Progenitor cell of endocrine pancreas (in vitro differentiated cells): ENCODE data around the gene RGS8. TPM values are rescaled to one million over a fixed set of nuclear protein-coding genes. Genes with fewer than 3 reads are reported as not detected.

Experiments used
- DNase-seq: peaks from one replicate; pipeline ENCODE4 v3.0.0; 2021; ENCODE audit warnings: low spot score; ENCODE audit not compliant: unreplicated experiment
- H3K27ac Mint-ChIP-seq: 2 replicates; pipeline ENCODE4 v1.8.0; 2021; ENCODE audit warnings: mild to moderate bottlenecking, moderate library complexity, mixed read lengths
- H3K27me3 Mint-ChIP-seq: 2 replicates; pipeline ENCODE4 v1.8.0; 2021; ENCODE audit warnings: mixed read lengths
- H3K36me3 Mint-ChIP-seq: 2 replicates; pipeline ENCODE4 v1.8.0; 2022; ENCODE audit warnings: mixed read lengths; ENCODE audit not compliant: insufficient read depth
- H3K4me1 Mint-ChIP-seq: 2 replicates; pipeline ENCODE4 v1.8.0; 2021; ENCODE audit warnings: low read depth, mixed read lengths
- H3K4me3 Mint-ChIP-seq: 2 replicates; pipeline ENCODE4 v1.8.0; 2021; ENCODE audit warnings: low read depth, mild to moderate bottlenecking, moderate library complexity, mixed read lengths
- H3K9me3 Mint-ChIP-seq: 2 replicates; pipeline ENCODE4 v1.8.0; 2021; ENCODE audit warnings: low read depth, mixed read lengths
- long read RNA-seq: library from polyadenylated mRNA; unstranded; transcript quantifications from one replicate; pipeline ENCODE4 v2.0.0, GENCODE V29; 2020
- total RNA-seq: library from RNA; stranded (reverse); gene quantifications from 2 replicates; pipeline ENCODE4 v1.2.1, GENCODE V29; 2021
- TF ChIP-seq, protein P1 (sequence below): fragments of 200-600 bp; sonication (generic); IDR thresholded peaks from one replicate; pipeline ENCODE4 v1.5.0; 2021; ENCODE audit warnings: antibody characterized with exemption, mild to moderate bottlenecking; ENCODE audit not compliant: unreplicated experiment

RGS8 gene
- total RNA-seq, result 0.05 TPM in 1 of 2 replicates, not detected in the other
- long read RNA-seq, result 0 reads

DNA sequence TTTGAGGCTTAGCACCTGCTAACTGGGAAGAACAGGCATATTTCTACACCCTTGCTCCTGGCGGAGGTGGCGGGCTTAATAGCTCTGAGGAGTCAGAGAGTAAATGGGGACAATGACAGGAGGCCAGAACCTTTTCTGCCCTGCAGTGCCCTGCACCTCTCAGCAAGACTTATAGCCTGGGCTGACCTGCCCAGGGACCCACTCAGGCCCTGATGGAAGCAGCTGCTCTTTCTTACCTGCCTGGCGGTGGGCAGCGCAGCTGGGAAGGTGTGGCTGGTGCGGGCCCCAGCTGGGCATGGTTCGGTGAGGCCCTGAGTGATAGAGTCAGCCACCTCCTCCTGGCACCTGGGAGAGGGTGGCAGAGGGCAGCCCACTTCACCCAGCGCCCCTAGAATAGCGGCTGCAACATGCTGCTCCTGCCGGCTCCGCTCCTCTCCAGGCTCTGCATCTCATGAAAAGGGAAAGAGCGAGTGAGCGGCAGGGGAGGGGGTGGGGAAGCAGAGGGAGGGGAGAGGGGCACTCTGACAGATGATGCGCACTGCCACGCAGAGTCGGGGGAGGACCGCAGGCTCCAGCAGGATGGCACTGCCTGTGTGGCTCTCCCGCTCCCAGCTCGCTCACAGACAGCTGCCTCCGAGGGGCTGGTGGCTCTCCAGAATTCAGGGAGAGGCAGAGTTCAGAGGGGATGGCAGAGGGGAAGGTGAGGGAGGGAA, at the start of gene RGS8:
TSS of gene RGS8 (minus strand) at position 472 of the 713 bp plus-strand sequence. CDS start 14,938 bp downstream, outside the sequence.
- H3K27me3 Mint-ChIP-seq, result peaks cover 14% of the 10 kb centered on the region
- no peaks in the 10 kb centered on the region for H3K36me3 Mint-ChIP-seq
- peaks cover 20% of the 10 kb centered on the region for H3K4me1 Mint-ChIP-seq
- no peak for DNase-seq
- H3K4me3 Mint-ChIP-seq, result no peak within 1 kb of the TSS
- TF ChIP-seq, protein P1, sequence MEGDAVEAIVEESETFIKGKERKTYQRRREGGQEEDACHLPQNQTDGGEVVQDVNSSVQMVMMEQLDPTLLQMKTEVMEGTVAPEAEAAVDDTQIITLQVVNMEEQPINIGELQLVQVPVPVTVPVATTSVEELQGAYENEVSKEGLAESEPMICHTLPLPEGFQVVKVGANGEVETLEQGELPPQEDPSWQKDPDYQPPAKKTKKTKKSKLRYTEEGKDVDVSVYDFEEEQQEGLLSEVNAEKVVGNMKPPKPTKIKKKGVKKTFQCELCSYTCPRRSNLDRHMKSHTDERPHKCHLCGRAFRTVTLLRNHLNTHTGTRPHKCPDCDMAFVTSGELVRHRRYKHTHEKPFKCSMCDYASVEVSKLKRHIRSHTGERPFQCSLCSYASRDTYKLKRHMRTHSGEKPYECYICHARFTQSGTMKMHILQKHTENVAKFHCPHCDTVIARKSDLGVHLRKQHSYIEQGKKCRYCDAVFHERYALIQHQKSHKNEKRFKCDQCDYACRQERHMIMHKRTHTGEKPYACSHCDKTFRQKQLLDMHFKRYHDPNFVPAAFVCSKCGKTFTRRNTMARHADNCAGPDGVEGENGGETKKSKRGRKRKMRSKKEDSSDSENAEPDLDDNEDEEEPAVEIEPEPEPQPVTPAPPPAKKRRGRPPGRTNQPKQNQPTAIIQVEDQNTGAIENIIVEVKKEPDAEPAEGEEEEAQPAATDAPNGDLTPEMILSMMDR, result no peak
- H3K27ac Mint-ChIP-seq, result no peak within 1 kb of the TSS
- H3K9me3 Mint-ChIP-seq, result no peaks in the 10 kb centered on the region

- Mint-ChIP-seq H3K4me3 (no peak overlapping the region), H3K27ac (peak overlapping the region; percentile 85), H3K36me3 (no peaks in the 10 kb centered on the region), H3K27me3 (no peaks in the 10 kb centered on the region), H3K4me1 (peaks cover 8% of the 10 kb centered on the region), H3K9me3 (no peaks in the 10 kb centered on the region)
- no peak for DNase-seq
- TF ChIP-seq, protein P1, result no peak
Observed at GRCh38 chr1:182731852-182732575, 47.6 kb upstream of the RGS8 start.

- no peak for DNase-seq
- Mint-ChIP-seq H3K4me3 (no peak overlapping the region), H3K27ac (no peak overlapping the region), H3K4me1 (peaks cover 9% of the 10 kb centered on the region), H3K27me3 (no peaks in the 10 kb centered on the region), H3K36me3 (no peaks in the 10 kb centered on the region), H3K9me3 (no peaks in the 10 kb centered on the region)
- TF ChIP-seq, protein P1, result no peak
Observed at GRCh38 chr1:182726912-182727311, 42.5 kb upstream of the RGS8 start.

GRCh38 chr1:182725259-182726255, 41.2 kb upstream of the RGS8 start:
- Mint-ChIP-seq H3K4me1 (peaks cover 6% of the 10 kb centered on the region), H3K9me3 (no peaks in the 10 kb centered on the region), H3K27me3 (no peaks in the 10 kb centered on the region), H3K27ac (peak overlapping the region; percentile 17), H3K36me3 (no peaks in the 10 kb centered on the region), H3K4me3 (no peak overlapping the region)
- no peak for DNase-seq
- TF ChIP-seq, protein P1, result no peak

DNA sequence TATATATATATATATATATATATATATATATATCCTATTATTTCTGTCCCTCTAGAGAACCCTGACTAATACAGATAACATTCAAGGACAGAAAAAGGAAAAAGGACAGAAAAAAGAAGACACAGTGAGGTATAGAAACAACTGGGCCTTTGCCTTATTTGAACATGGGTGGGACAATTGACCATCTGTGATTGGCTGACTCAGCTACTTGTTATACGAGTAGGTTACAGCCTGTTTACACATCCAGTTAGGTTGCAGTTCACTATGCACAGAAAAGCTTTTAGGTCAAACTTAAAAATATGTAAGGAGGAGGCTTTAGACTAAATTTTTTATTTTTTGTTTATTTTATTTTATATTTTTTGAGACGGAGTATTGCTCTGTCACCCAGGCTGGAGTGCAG, 39.8 kb upstream of the RGS8 start:
- TF ChIP-seq, protein P1, result no peak
- Mint-ChIP-seq H3K27me3 (no peaks in the 10 kb centered on the region), H3K9me3 (no peaks in the 10 kb centered on the region), H3K4me3 (no peak overlapping the region), H3K36me3 (no peaks in the 10 kb centered on the region), H3K27ac (no peak overlapping the region), H3K4me1 (peaks cover 6% of the 10 kb centered on the region)
- DNase-seq, result no peak
